Mesenchymal stem cell (in vitro differentiated cells and primary cell): Measurements from ENCODE around the gene GPR3.
"Not testable (repeated sequence)": the region's sequence is repeated elsewhere in the genome, so short reads cannot be mapped to it uniquely, and the experiment has no call there.

ENCODE experiments used
- DNase-seq: peaks from one replicate; pipeline ENCODE4 v3.0.0-alpha.2; 2013
- H2AFZ ChIP-seq: one replicate; pipeline ENCODE4 v1.6.1; 2013; ENCODE audit warnings: low read depth, mild to moderate bottlenecking, control low read depth, inconsistent platforms, low read length, moderate library complexity
- H2AK5ac ChIP-seq: 2 replicates; pipeline ENCODE4 v1.6.1; 2013; ENCODE audit warnings: low read length, moderate library complexity, mild to moderate bottlenecking, inconsistent platforms; ENCODE audit not compliant: severe bottlenecking
- H2BK120ac ChIP-seq: one replicate; pipeline ENCODE4 v1.6.1; 2013; ENCODE audit warnings: low read depth, mild to moderate bottlenecking, inconsistent platforms, low read length, moderate library complexity
- H2BK12ac ChIP-seq, 2 experiments: one replicate each; pipeline ENCODE4 v1.6.1; 2013; ENCODE audit warnings: inconsistent platforms in 2 of 2, low read length in 2 of 2, mild to moderate bottlenecking in 2 of 2, moderate library complexity in 2 of 2, control low read depth in 1 of 2
- H2BK15ac ChIP-seq: one replicate; pipeline ENCODE4 v1.6.1; 2013; ENCODE audit warnings: mild to moderate bottlenecking, low read depth, inconsistent platforms; ENCODE audit not compliant: poor library complexity, severe bottlenecking
- H2BK5ac ChIP-seq: 2 replicates; pipeline ENCODE4 v1.6.1; 2013; ENCODE audit warnings: low read depth, mild to moderate bottlenecking, low read length, control low read depth, inconsistent platforms; ENCODE audit not compliant: poor library complexity, severe bottlenecking
- H3K14ac ChIP-seq, 2 experiments: one replicate each; pipeline ENCODE4 v1.6.1; 2013; ENCODE audit warnings: inconsistent platforms in 2 of 2, low read length in 2 of 2, control low read depth in 1 of 2, mild to moderate bottlenecking in 1 of 2, moderate library complexity in 1 of 2
- H3K18ac ChIP-seq, 2 experiments: one replicate each; pipeline ENCODE4 v1.6.1; 2013; ENCODE audit warnings: inconsistent platforms in 2 of 2, low read length in 2 of 2, control low read depth in 1 of 2, low read depth in 1 of 2, mild to moderate bottlenecking in 1 of 2
- H3K23ac ChIP-seq, 2 experiments: one replicate each; pipeline ENCODE4 v1.6.1; 2013; ENCODE audit warnings: inconsistent platforms in 2 of 2, low read length in 2 of 2, mild to moderate bottlenecking in 2 of 2, moderate library complexity in 2 of 2, control low read depth in 1 of 2
- H3K27ac ChIP-seq: 2 replicates; pipeline ENCODE4 v1.5.1; 2013; ENCODE audit warnings: mild to moderate bottlenecking, moderate library complexity, low read length, control low read depth, inconsistent platforms; ENCODE audit not compliant: poor library complexity, severe bottlenecking
- H3K27me3 ChIP-seq, 2 experiments: 2 replicates each; pipeline versions ENCODE4 v1.6.1 to v1.7.0; 2013; ENCODE audit warnings: low read length in 2 of 2, mild to moderate bottlenecking in 2 of 2, moderate library complexity in 2 of 2, control low read depth in 1 of 2, inconsistent platforms in 1 of 2; ENCODE audit not compliant: control insufficient read depth in 1 of 2, insufficient read depth in 1 of 2
- H3K36me3 ChIP-seq, 2 experiments: 2 replicates each; pipeline versions ENCODE4 v1.6.1 to v1.7.0; 2013; ENCODE audit warnings: low read length in 2 of 2, control low read depth in 1 of 2, inconsistent platforms in 1 of 2, low read depth in 1 of 2, mild to moderate bottlenecking in 1 of 2; ENCODE audit not compliant: insufficient read depth in 2 of 2, control insufficient read depth in 1 of 2
- H3K4ac ChIP-seq, 2 experiments: one replicate each; pipeline ENCODE4 v1.6.1; 2013; ENCODE audit warnings: inconsistent platforms in 2 of 2, low read length in 2 of 2, mild to moderate bottlenecking in 2 of 2, moderate library complexity in 2 of 2, control low read depth in 1 of 2, low read depth in 1 of 2
- H3K4me1 ChIP-seq: 2 replicates; pipeline ENCODE4 v1.6.1; 2013; ENCODE audit warnings: low read depth, low read length, control low read depth; ENCODE audit not compliant: control insufficient read depth, insufficient read depth
- H3K4me2 ChIP-seq: 2 replicates; pipeline ENCODE4 v1.6.1; 2013; ENCODE audit warnings: low read length, mild to moderate bottlenecking, inconsistent platforms; ENCODE audit not compliant: poor library complexity, severe bottlenecking
- H3K4me3 ChIP-seq, 2 experiments: 2 replicates each; pipeline versions ENCODE4 v1.5.1 to v1.7.0; 2013; ENCODE audit warnings: low read length in 2 of 2, mild to moderate bottlenecking in 2 of 2, control low read depth in 1 of 2, low read depth in 1 of 2; ENCODE audit not compliant: insufficient read depth in 1 of 2
- H3K79me1 ChIP-seq: replicated peaks from 2 replicates; pipeline ENCODE4 v1.6.1; 2013; ENCODE audit warnings: mild to moderate bottlenecking, control low read depth, low read length, inconsistent platforms; ENCODE audit not compliant: poor library complexity, severe bottlenecking
- H3K9ac ChIP-seq: 2 replicates; pipeline ENCODE4 v1.7.0; 2013; ENCODE audit warnings: mild to moderate bottlenecking, low read length, moderate library complexity
- H3K9me3 ChIP-seq: 2 replicates; pipeline ENCODE4 v1.7.0; 2013; ENCODE audit warnings: mild to moderate bottlenecking, low read length; ENCODE audit not compliant: control insufficient read depth
- H4K8ac ChIP-seq: one replicate; pipeline ENCODE4 v1.6.1; 2013; ENCODE audit warnings: inconsistent platforms, mild to moderate bottlenecking, low read length, moderate library complexity
- H4K91ac ChIP-seq: one replicate; pipeline ENCODE4 v1.6.1; 2013; ENCODE audit warnings: mild to moderate bottlenecking, low read length, inconsistent platforms
- WGBS: methylation state at CpG from one replicate; pipeline ENCODE4 v1.1.7; 2013; ENCODE audit warnings: mixed read lengths; 5-methylcytosine and 5-hydroxymethylcytosine counted together

Gene GPR3

GRCh38 chr1:27381969-27382762 is 10.3 kb upstream of the GPR3 start:
- no peak overlapping the region for H2AFZ ChIP-seq
- H3K18ac ChIP-seq: no peak overlapping the region
- 94% methylated on average over 9 of the region's 18 CpGs for WGBS
- H3K23ac ChIP-seq: no peak overlapping the region
- no peak overlapping the region for H3K14ac ChIP-seq
- no peak overlapping the region for H3K4me2 ChIP-seq
- no peak overlapping the region for H2BK5ac ChIP-seq
- no peak for DNase-seq
- no peak overlapping the region for H2BK120ac ChIP-seq
- no peak overlapping the region for H4K8ac ChIP-seq
- H2AK5ac ChIP-seq: no peak overlapping the region
- H3K9ac ChIP-seq: no peak overlapping the region
- H3K4ac ChIP-seq: no peak overlapping the region
- peaks cover 21 to 27% of the 10 kb centered on the region in 2 experiments for H3K27me3 ChIP-seq
- H4K91ac ChIP-seq: no peak overlapping the region
- H3K36me3 ChIP-seq: no peaks in the 10 kb centered on the region
- no peak overlapping the region for H3K4me3 ChIP-seq
- H2BK15ac ChIP-seq: no peak overlapping the region
- no peaks in the 10 kb centered on the region for H3K9me3 ChIP-seq
- no peak overlapping the region for H3K27ac ChIP-seq
- no peaks in the 10 kb centered on the region for H3K79me1 ChIP-seq
- H2BK12ac ChIP-seq: no peak overlapping the region
- H3K4me1 ChIP-seq: peaks cover 5% of the 10 kb centered on the region

DNA sequence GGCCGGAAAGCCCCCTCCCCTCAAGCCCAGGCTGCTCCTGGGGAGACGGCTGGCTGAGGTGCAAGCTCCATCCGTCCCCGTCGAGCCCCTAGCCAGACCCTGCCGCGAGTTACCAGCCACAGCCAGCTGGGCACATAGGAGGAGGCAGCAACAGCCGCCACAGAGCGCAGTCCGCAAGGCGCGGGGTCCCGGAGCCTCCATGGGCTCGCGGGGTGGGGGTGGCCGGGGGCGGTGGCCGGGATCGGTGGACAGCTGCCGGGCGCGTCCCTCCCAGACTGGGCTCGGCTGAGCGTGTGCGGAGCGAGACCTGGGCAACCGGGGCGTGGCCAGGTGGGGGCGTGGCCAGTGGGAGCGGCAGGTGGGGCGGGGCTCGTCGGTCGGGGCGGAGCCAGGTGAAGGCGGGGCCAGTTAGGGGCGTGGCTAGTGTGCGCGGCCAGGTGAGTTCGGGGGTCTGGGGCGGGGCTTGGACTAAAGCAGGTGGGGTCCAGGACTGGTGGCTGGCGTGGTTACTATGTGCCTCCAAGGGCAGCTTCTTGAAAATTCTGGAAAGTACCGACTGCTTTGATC is 9.3 kb upstream of the GPR3 start, which contains the start of gene CD164L2:
CD164L2 (minus strand) TSS at position 295 of the 567 bp plus-strand sequence; CDS start at position 201, 94 bp downstream.
- no peaks in the 10 kb centered on the region for H3K79me1 ChIP-seq
- H3K18ac ChIP-seq: no peak within 1 kb of the TSS
- no peak within 1 kb of the TSS for H4K91ac ChIP-seq
- H2AK5ac ChIP-seq: no peak within 1 kb of the TSS
- H2AFZ ChIP-seq: no peak within 1 kb of the TSS
- H3K36me3 ChIP-seq: no peaks in the 10 kb centered on the region
- H2BK15ac ChIP-seq: no peak within 1 kb of the TSS
- DNase-seq: no peak
- H3K27me3 ChIP-seq: peaks cover 22 to 27% of the 10 kb centered on the region in 2 experiments
- H3K4ac ChIP-seq: no peak within 1 kb of the TSS
- no peak within 1 kb of the TSS for H3K4me2 ChIP-seq
- no peaks in the 10 kb centered on the region for H3K9me3 ChIP-seq
- no peak within 1 kb of the TSS for H3K9ac ChIP-seq
- H3K4me3 ChIP-seq: no peak within 1 kb of the TSS
- peaks cover 4% of the 10 kb centered on the region for H3K4me1 ChIP-seq
- H2BK12ac ChIP-seq: no peak within 1 kb of the TSS
- no peak within 1 kb of the TSS for H3K23ac ChIP-seq
- no peak within 1 kb of the TSS for H2BK120ac ChIP-seq
- H3K27ac ChIP-seq: no peak within 1 kb of the TSS
- no peak within 1 kb of the TSS for H2BK5ac ChIP-seq
- WGBS: 17% methylated on average over 38 of the region's 43 CpGs
- no peak within 1 kb of the TSS for H4K8ac ChIP-seq
- no peak within 1 kb of the TSS for H3K14ac ChIP-seq

DNA sequence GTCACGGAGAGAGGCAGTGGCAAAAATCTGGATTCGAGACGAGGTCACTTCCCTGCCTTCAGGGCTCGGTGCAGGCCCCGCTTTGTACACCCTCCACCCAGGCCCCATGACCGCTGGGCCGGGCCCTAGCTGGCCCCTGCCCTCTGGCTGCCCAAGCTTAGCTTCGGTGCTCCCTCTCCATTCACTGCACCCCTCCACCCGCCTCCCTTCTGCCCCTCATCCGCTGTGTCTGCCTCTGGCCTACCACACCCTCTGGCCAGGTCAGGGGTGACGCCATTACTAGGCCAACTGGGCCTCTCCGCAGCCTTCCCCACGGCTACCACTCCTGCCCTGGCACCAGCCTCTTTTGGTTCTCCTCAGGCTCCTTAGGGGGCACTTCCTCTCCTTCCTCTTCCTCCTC is 8.8 kb upstream of the GPR3 start:
- 93% methylated on average over 13 of the region's 13 CpGs for WGBS
- Histone ChIP-seq H2AK5ac (no peak overlapping the region), H3K4me3 (no peak overlapping the region)

GRCh38 chr1:27384797-27385196 is 7.6 kb upstream of the GPR3 start:
- H3K79me1 ChIP-seq, H4K91ac ChIP-seq, H3K18ac ChIP-seq, H2BK15ac ChIP-seq, H2BK12ac ChIP-seq, H3K14ac ChIP-seq, H3K9me3 ChIP-seq, H3K23ac ChIP-seq, H2AFZ ChIP-seq, H2BK120ac ChIP-seq, H3K27ac ChIP-seq, H4K8ac ChIP-seq, H3K9ac ChIP-seq, H2BK5ac ChIP-seq, H3K4me3 ChIP-seq, H3K36me3 ChIP-seq, H2AK5ac ChIP-seq, H3K4me1 ChIP-seq, H3K4me2 ChIP-seq, DNase-seq, H3K4ac ChIP-seq: not testable (repeated sequence)
- WGBS: 90% methylated on average over 2 of the region's 3 CpGs
- peaks cover 19 to 27% of the 10 kb centered on the region in 2 experiments for H3K27me3 ChIP-seq

More for the DNA sequence above, 8.8 kb upstream of the GPR3 start:
- Histone ChIP-seq H3K14ac (no peak overlapping the region), H2BK5ac (no peak overlapping the region), H3K27ac (no peak overlapping the region), H3K79me1 (no peaks in the 10 kb centered on the region), H2AFZ (no peak overlapping the region), H3K23ac (no peak overlapping the region), H2BK15ac (no peak overlapping the region), H4K8ac (no peak overlapping the region), H2BK120ac (no peak overlapping the region), H3K18ac (no peak overlapping the region), H3K4me1 (peaks cover 4% of the 10 kb centered on the region), H3K9me3 (no peaks in the 10 kb centered on the region), H4K91ac (no peak overlapping the region), H3K4ac (no peak overlapping the region), H3K4me2 (no peak overlapping the region), H3K27me3 (peaks cover 22 to 27% of the 10 kb centered on the region in 2 experiments), H3K36me3 (no peaks in the 10 kb centered on the region), H2BK12ac (no peak overlapping the region), H3K9ac (no peak overlapping the region)
- no peak for DNase-seq
